H1 (cell line): ENCODE results near the gene SSBP3. TPM values are rescaled to one million over a fixed set of nuclear protein-coding genes. Genes with fewer than 3 reads are reported as not detected.

Experiments used
- CTCF ChIA-PET: fragments of 300-600 bp; sonication (Branson Sonifier 250); formaldehyde crosslinking; loops from one replicate; lab custom pipeline; 2021; ENCODE audit not compliant: partially characterized antibody; lab: Charles Lee
- POLR2A ChIA-PET: fragments of 300-600 bp; sonication (Branson Sonifier 250); formaldehyde crosslinking; loops from one replicate; lab custom pipeline; 2021; ENCODE audit warnings: inconsistent platforms; ENCODE audit not compliant: partially characterized antibody; lab: Charles Lee
- DNase-seq, 2 experiments: peaks; one replicate each; pipeline versions ENCODE4 v3.0.0 to v3.0.0-alpha.2; 2010 to 2022; ENCODE audit warnings: low spot score in 2 of 2, low read depth in 1 of 2, mixed read lengths in 1 of 2
- FAIRE-seq: peaks from 2 replicates; lab custom pipeline; 2011; peaks lifted over from hg19 to GRCh38; lab: Jason Lieb, UNC
- H2AFZ ChIP-seq: 2 replicates; pipeline ENCODE4 v1.8.1; 2012; ENCODE audit warnings: low read length, inconsistent platforms
- H2AK5ac ChIP-seq: 2 replicates; pipeline ENCODE4 v1.6.1; 2013; ENCODE audit warnings: low read depth, low read length
- H2BK120ac ChIP-seq: replicated peaks from 2 replicates; pipeline ENCODE3; 2013; ENCODE audit warnings: low read depth, low read length, inconsistent platforms
- H2BK12ac ChIP-seq: 2 replicates; pipeline ENCODE4 v1.6.1; 2013; ENCODE audit warnings: low read depth, low read length
- H2BK15ac ChIP-seq: 2 replicates; pipeline ENCODE4 v1.6.1; 2013; ENCODE audit warnings: low read length
- H2BK20ac ChIP-seq: 2 replicates; pipeline ENCODE4 v1.6.1; 2013; ENCODE audit warnings: low read length
- H2BK5ac ChIP-seq: 2 replicates; pipeline ENCODE4 v1.6.1; 2013; ENCODE audit warnings: low read depth, low read length
- H3K14ac ChIP-seq: 2 replicates; pipeline ENCODE4 v1.6.1; 2013; ENCODE audit warnings: inconsistent platforms; ENCODE audit not compliant: insufficient read length
- H3K18ac ChIP-seq: 2 replicates; pipeline ENCODE4 v1.6.1; 2013; ENCODE audit warnings: low read length; ENCODE audit errors: extremely low read depth
- H3K23ac ChIP-seq: 2 replicates; pipeline ENCODE4 v1.6.1; 2013; ENCODE audit warnings: inconsistent platforms; ENCODE audit not compliant: insufficient read length
- H3K23me2 ChIP-seq: 2 replicates; pipeline ENCODE4 v1.6.1; 2013; ENCODE audit warnings: low read depth, low read length
- H3K27ac ChIP-seq: 2 replicates; pipeline ENCODE4 v1.6.1; 2011; ENCODE audit warnings: low read depth, low read length, inconsistent platforms
- H3K27me3 ChIP-seq, 4 experiments: replicated peaks in 1 of 4; 1 replicate in 1 of 4; 2 replicates in 3 of 4; pipeline versions ENCODE4 v1.6.1 to v1.8.1; 2011 to 2013; ENCODE audit warnings: low read length in 3 of 4, mild to moderate bottlenecking in 3 of 4, inconsistent platforms in 2 of 4, mixed read lengths in 2 of 4, moderate library complexity in 1 of 4; ENCODE audit not compliant: control insufficient read depth in 3 of 4, insufficient read depth in 3 of 4; ENCODE audit errors: extremely low read depth in 1 of 4
- H3K36me3 ChIP-seq, 4 experiments: 2 replicates each; pipeline versions ENCODE4 v1.6.1 to v1.8.1; 2011 to 2013; ENCODE audit warnings: mild to moderate bottlenecking in 4 of 4, low read length in 3 of 4, moderate library complexity in 2 of 4, control low read depth in 1 of 4, inconsistent platforms in 1 of 4; ENCODE audit not compliant: insufficient read depth in 4 of 4, control insufficient read depth in 2 of 4
- H3K4ac ChIP-seq: replicated peaks from 2 replicates; pipeline ENCODE3; 2013; ENCODE audit warnings: low read length, low read depth, mixed read lengths, inconsistent platforms; ENCODE audit not compliant: insufficient read length
- H3K4me1 ChIP-seq, 4 experiments: replicated peaks in 1 of 4; 1 replicate in 1 of 4; 2 replicates in 3 of 4; pipeline versions ENCODE4 v1.6.1 to v1.8.1; 2011 to 2013; ENCODE audit warnings: low read length in 3 of 4, inconsistent platforms in 2 of 4, mixed read lengths in 1 of 4; ENCODE audit not compliant: insufficient read depth in 4 of 4, control insufficient read depth in 3 of 4
- H3K4me2 ChIP-seq, 2 experiments: 2 replicates each; pipeline versions ENCODE4 v1.6.1 to v1.8.1; 2011 to 2013; ENCODE audit warnings: low read depth in 2 of 2, low read length in 2 of 2, control low read depth in 1 of 2, inconsistent platforms in 1 of 2, mild to moderate bottlenecking in 1 of 2; ENCODE audit not compliant: insufficient read depth in 1 of 2
- H3K4me3 ChIP-seq, 4 experiments: fragments of 200-600, 300-600 bp in 1 of 4; sonication (generic), shearing (Covaris generic), sonication (Bioruptor Twin) in 1 of 4; 2 replicates each; pipeline versions ENCODE4 v1.5.1 to v1.8.1; 2011 to 2016; ENCODE audit warnings: low read length in 4 of 4, low read depth in 3 of 4, control low read depth in 2 of 4, inconsistent platforms in 2 of 4, mild to moderate bottlenecking in 2 of 4, mixed read lengths in 1 of 4, moderate library complexity in 1 of 4; ENCODE audit not compliant: insufficient read depth in 2 of 4; ENCODE audit errors: extremely low read depth in 1 of 4
- H3K56ac ChIP-seq: replicated peaks from 2 replicates; pipeline ENCODE3; 2013; ENCODE audit warnings: low read depth, mild to moderate bottlenecking, mixed read lengths, low read length, inconsistent platforms; ENCODE audit not compliant: insufficient read length
- H3K79me1 ChIP-seq: 2 replicates; pipeline ENCODE4 v1.6.1; 2013; ENCODE audit warnings: low read depth, low read length, control low read depth
- H3K79me2 ChIP-seq, 2 experiments: 2 replicates each; pipeline versions ENCODE4 v1.6.1 to v1.8.1; 2012 to 2013; ENCODE audit warnings: low read length in 2 of 2, mild to moderate bottlenecking in 2 of 2, inconsistent platforms in 1 of 2; ENCODE audit not compliant: insufficient read depth in 2 of 2, control insufficient read depth in 1 of 2
- H3K9ac ChIP-seq, 4 experiments: replicated peaks in 1 of 4; 1 replicate in 1 of 4; 2 replicates in 3 of 4; pipeline versions ENCODE4 v1.6.1 to v1.8.1; 2011 to 2013; ENCODE audit warnings: low read depth in 3 of 4, low read length in 3 of 4, control low read depth in 2 of 4, mild to moderate bottlenecking in 2 of 4, moderate library complexity in 2 of 4, inconsistent platforms in 1 of 4; ENCODE audit errors: extremely low read depth in 1 of 4
- H3K9me3 ChIP-seq, 2 experiments: 2 replicates each; pipeline versions ENCODE4 v1.6.1 to v1.8.1; 2012 to 2013; ENCODE audit warnings: mild to moderate bottlenecking in 2 of 2, moderate library complexity in 2 of 2, control low read depth in 1 of 2, inconsistent platforms in 1 of 2, low read depth in 1 of 2, low read length in 1 of 2, mixed read lengths in 1 of 2; ENCODE audit not compliant: insufficient read depth in 2 of 2
- H4K20me1 ChIP-seq, 2 experiments: replicated peaks in 1 of 2; 2 replicates each; pipeline versions ENCODE3 to v1.8.1; 2011 to 2013; ENCODE audit warnings: inconsistent platforms in 2 of 2, low read length in 2 of 2, mild to moderate bottlenecking in 1 of 2; ENCODE audit not compliant: insufficient read depth in 2 of 2, control insufficient read depth in 1 of 2
- H4K5ac ChIP-seq: 2 replicates; pipeline ENCODE4 v1.6.1; 2013; ENCODE audit warnings: low read length, low read depth, mixed read lengths, inconsistent platforms; ENCODE audit not compliant: insufficient read length
- H4K8ac ChIP-seq: 2 replicates; pipeline ENCODE4 v1.8.0; 2013; ENCODE audit warnings: mild to moderate bottlenecking, moderate library complexity, low read length, inconsistent platforms; ENCODE audit not compliant: insufficient read depth; ENCODE audit errors: extremely low read depth
- H4K91ac ChIP-seq: replicated peaks from 2 replicates; pipeline ENCODE3; 2013; ENCODE audit warnings: low read length, mixed read lengths, inconsistent platforms; ENCODE audit not compliant: insufficient read length
- CBX8 ChIP-seq: fragments of 300-800, 300-1000 bp; sonication (generic); IDR thresholded peaks from 2 replicates; pipeline ENCODE4 v1.7.1; 2016; ENCODE audit warnings: low read depth, low read length, borderline replicate concordance
- CHD1 ChIP-seq: IDR thresholded peaks from 2 replicates; pipeline ENCODE4 v1.6.1; 2012; ENCODE audit warnings: low read depth, low read length, improper control_type of control experiment
- GTF2F1 ChIP-seq: IDR thresholded peaks from 2 replicates; pipeline ENCODE4 v1.6.1; 2012; ENCODE audit warnings: low read depth, low read length, improper control_type of control experiment, borderline replicate concordance
- JUN ChIP-seq: IDR thresholded peaks from 2 replicates; pipeline ENCODE4 v1.6.1; 2011; ENCODE audit warnings: low read depth, mild to moderate bottlenecking, improper control_type of control experiment, low read length
- MAX ChIP-seq: IDR thresholded peaks from 2 replicates; pipeline ENCODE4 v1.6.1; 2012; ENCODE audit warnings: inconsistent platforms
- NRF1 ChIP-seq: IDR thresholded peaks from 2 replicates; pipeline ENCODE4 v1.6.1; 2011; ENCODE audit warnings: mild to moderate bottlenecking, low read depth, low read length, improper control_type of control experiment
- POLR2AphosphoS5 ChIP-seq: IDR thresholded peaks from 2 replicates; pipeline ENCODE4 v1.6.1; 2011; ENCODE audit warnings: low read depth, low read length
- RBBP5 ChIP-seq: IDR thresholded peaks from 2 replicates; pipeline ENCODE4 v1.7.1; 2012; ENCODE audit warnings: low read depth, mild to moderate bottlenecking, inconsistent platforms, low read length, moderate library complexity, borderline replicate concordance
- SP4 ChIP-seq: IDR thresholded peaks from 2 replicates; pipeline ENCODE4 v1.6.1; 2012; ENCODE audit warnings: low read length, inconsistent platforms
- USF2 ChIP-seq: IDR thresholded peaks from 2 replicates; pipeline ENCODE4 v1.6.1; 2011; ENCODE audit warnings: low read length, improper control_type of control experiment
- WGBS, 2 experiments: shearing (Covaris generic) in 1 of 2; methylation state at CpG; one replicate each; pipeline versions ENCODE4 v1.1.6 to v1.1.7; 2013 to 2015; ENCODE audit warnings: low lambda C conversion rate in 2 of 2, mixed read lengths in 2 of 2, inconsistent platforms in 1 of 2, low coverage in 1 of 2, missing lambda C conversion rate in 1 of 2; ENCODE audit not compliant: insufficient replicate concordance in 2 of 2, insufficient coverage in 1 of 2, insufficient read length in 1 of 2; ENCODE audit errors: extremely low coverage in 1 of 2, missing lambda C conversion rate in 1 of 2; 5-methylcytosine and 5-hydroxymethylcytosine counted together
- polyA plus RNA-seq, 7 experiments: library from polyadenylated mRNA; depleted of rRNA in 3 of 7; stranded (reverse) in 5 of 7; unstranded in 2 of 7; fragments of >200 nt in 5 of 7; fragments of 200-250 nt in 2 of 7; gene quantifications; 1 replicate in 5 of 7; 2 replicates in 1 of 7; 4 replicates in 1 of 7; pipeline versions ENCODE4 v1.2.1 to v1.2.3, GENCODE V29; 2011 to 2013; ENCODE audit warnings: missing spikeins in 2 of 7, mixed read lengths in 2 of 7
- total RNA-seq: library from RNA; stranded (reverse); fragmentation: NEBNext Ultra II Directional; extraction: Animal tissue kit (Norgen Biotek cat#: 25700); gene quantifications from 2 replicates; pipeline ENCODE4 v1.2.1, GENCODE V29; 2021

Gene SSBP3
- total and polyA plus RNA-seq, 2 of the 8 experiments (the other 6 are each of a cell fraction or from before 2014, with no cell fraction given) = 99.7 to 133 TPM

GRCh38 chr1:54199765-54200518 lies 206.3 kb downstream of the SSBP3 start, which contains the start of the genes CYB5RL and MRPL37:
TSS of gene CYB5RL (minus strand) at chr1:54200030. CDS start at chr1:54195616, 4,414 bp downstream.
TSS of gene MRPL37 (plus strand) at chr1:54200167. CDS start at chr1:54200244, 77 bp downstream.
- Histone ChIP-seq H3K27me3 (no peaks in the 10 kb centered on the region), H3K9ac (peak within 1 kb of the TSS; percentile 80 to 93 (median 92)), H3K4ac (no peak within 1 kb of the TSS), H2AFZ (peak within 1 kb of the TSS; percentile 97), H2BK5ac (peak within 1 kb of the TSS; percentile 77), H3K23me2 (peaks cover 9% of the 10 kb centered on the region), H3K4me2 (peak within 1 kb of the TSS; percentile 83 to 100), H2BK120ac (peak within 1 kb of the TSS; percentile 44), H3K23ac (no peak within 1 kb of the TSS), H3K27ac (peak within 1 kb of the TSS; percentile 84), H3K36me3 (peaks cover 0 to 13% (median 3%) of the 10 kb centered on the region in 4 experiments; a peak in 4 of 8 replicates), H3K79me1 (peaks cover 4% of the 10 kb centered on the region), H4K91ac (peak within 1 kb of the TSS; percentile 29), H4K8ac (peak within 1 kb of the TSS; percentile 98; the same call in 1 of the 2 replicates), H3K56ac (peak within 1 kb of the TSS; percentile 47), H2BK12ac (0 out of 2 replicates have a peak within 1 kb of the TSS, but pooled peaks have one; percentile 29), H2AK5ac (no peak within 1 kb of the TSS), H3K18ac (peak within 1 kb of the TSS; percentile 39; the same call in 1 of the 2 replicates), H2BK15ac (peak within 1 kb of the TSS; percentile 2; the same call in 1 of the 2 replicates), H4K5ac (no peak within 1 kb of the TSS), H3K4me3 (peak within 1 kb of the TSS; percentile 91 to 99 (median 96)), H3K4me1 (peaks cover 0 to 13% (median 6%) of the 10 kb centered on the region in 4 experiments; a peak in 6 of 7 replicates), H3K14ac (no peak within 1 kb of the TSS), H3K9me3 (no peaks in the 10 kb centered on the region), H3K79me2 (peaks cover 12 to 32% of the 10 kb centered on the region in 2 experiments), H2BK20ac (no peak within 1 kb of the TSS), H4K20me1 (no peaks in the 10 kb centered on the region)
- DNase-seq (peak; percentile 73 to 91), FAIRE-seq (peak; percentile 48)
- CTCF ChIA-PET = interaction anchor here (0.6 to 4.0 kb wide), 14 partner anchors 11 to 204 kb away, joined by 3 to 16 read pairs (median 3); no protein-coding TSS in a partner anchor
- POLR2A ChIA-PET = interaction anchor here (0.8 to 5.3 kb wide), 26 partner anchors 10 to 411 kb away, joined by 3 to 50 read pairs (median 3); no protein-coding TSS in a partner anchor
- 1% methylated on average over 46 of the region's 51 CpGs; no CpG with 5 or more reads in 1 of the 2 experiments for WGBS, 2 experiments
- peak; percentile 85 for TF ChIP-seq POLR2AphosphoS5
- no peak for TF ChIP-seq JUN
- TF ChIP-seq SP4 = no peak
- TF ChIP-seq USF2 = no peak
- peak; percentile 59 for TF ChIP-seq MAX
- TF ChIP-seq CBX8 = no peak
- no peak for TF ChIP-seq NRF1
- no peak; the same call in 1 of the 2 replicates for TF ChIP-seq RBBP5
- no peak for TF ChIP-seq CHD1
- no peak for TF ChIP-seq GTF2F1
